Stimulated activated CD4-positive, alpha-beta T cell treated with anti-CD3 and anti-CD28 coated beads, Interleukin-15, amount 100 ng/mL, for 1 hour (primary cell): ENCODE results near the gene MISP.
"Not testable (repeated sequence)": the region's sequence is repeated elsewhere in the genome, so short reads cannot be mapped to it uniquely, and the experiment has no call there.

Experiments used
- DNase-seq, 2 donors: peaks; one replicate each; pipeline ENCODE4 v3.0.0-alpha.2; 2020; ENCODE audit warnings: low read depth in 1 of 2, low spot score in 1 of 2

The MISP gene

GRCh38 chr19:723247-723646 lies 27.7 kb upstream of the MISP start:
- DNase-seq = no peak

GRCh38 chr19:723714-724113 lies 27.2 kb upstream of the MISP start:
- DNase-seq = no peak

GRCh38 chr19:725461-726089 lies 25.3 kb upstream of the MISP start:
- no peak for DNase-seq

DNA sequence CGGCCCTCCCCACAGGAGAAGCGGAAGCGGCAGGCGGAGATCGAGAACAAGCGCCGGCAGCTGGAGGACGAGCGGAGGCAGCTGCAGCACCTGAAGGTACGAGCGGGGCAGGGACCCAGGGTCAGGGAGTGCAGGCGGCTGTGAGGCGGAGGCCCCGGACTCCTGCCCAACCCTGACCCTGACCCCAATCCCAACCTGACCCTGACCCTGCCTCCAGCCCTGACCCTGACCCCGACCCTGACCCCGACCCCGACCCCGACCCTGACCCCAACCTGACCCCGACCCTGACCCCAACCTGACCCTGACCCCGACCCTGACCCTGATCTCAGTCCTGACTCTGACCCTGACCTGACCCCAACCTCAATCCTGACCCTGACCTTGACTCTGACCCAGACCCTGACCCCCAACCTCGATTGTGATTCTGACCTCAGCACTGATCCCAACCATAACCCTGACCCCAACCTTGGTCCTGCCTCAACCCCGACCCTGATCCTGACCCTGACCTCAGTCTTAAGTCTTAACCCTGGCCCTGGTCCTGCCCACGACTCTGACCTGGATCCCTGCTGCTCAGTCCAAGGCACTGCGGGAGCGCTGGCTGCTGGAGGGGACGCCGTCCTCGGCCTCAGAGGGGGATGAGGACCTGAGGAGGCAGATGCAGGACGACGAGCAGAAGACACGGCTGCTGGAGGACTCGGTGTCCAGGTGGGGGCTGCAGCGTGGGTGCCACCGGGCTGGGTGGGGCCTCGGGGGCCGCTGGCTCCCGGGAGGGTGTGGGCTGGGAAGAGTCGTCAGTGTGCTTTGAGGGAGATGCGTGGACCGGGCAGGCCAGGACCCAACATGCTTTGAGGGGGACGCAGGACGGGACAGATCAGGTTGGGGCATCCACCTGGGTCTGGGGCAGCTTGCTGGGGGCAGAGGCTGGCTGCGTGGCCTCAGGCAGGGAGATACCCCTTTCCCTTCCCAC lies 23.6 kb upstream of the MISP start:
- DNase-seq = no peak

DNA sequence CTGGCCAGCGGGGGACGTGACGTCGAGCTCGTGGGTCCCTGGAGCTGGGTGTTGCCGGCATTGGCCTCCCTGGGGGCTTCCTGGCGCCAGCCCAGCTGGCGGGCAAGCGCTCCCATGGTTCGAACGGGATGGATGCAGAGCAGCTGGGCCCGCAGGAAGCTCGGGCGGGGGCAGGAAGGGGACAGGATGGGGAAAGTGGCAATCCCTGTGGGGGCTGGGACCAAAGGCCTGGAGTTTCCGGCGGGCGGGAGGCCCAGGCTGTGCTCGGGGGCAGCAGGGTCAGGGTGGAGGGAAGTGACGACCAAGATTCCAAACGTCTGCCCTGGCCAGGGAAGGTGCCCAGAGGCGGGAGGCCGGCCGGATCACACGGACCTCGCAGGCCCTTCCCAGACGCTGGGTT lies 22.9 kb upstream of the MISP start:
- DNase-seq = no peak

DNA sequence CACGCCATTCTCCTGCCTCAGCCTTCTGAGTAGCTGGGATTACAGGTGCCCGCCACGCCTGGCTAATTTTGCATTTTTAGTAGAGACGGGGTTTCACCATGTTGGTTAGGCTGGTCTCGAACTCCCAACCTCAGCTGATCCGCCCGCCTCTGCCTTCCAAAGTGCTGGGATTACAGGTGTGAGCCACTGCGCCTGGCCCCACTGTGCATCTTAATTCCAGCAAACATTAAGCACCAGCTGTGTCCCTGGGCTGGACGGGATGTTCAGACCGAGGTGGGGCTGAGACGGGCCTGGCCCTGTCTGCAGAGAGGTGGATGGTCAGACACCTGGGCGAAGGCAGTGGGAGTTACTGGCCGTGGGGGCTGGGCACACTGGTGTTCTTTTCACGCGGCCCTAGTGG lies 21.3 kb upstream of the MISP start:
- not testable (repeated sequence) for DNase-seq

DNA sequence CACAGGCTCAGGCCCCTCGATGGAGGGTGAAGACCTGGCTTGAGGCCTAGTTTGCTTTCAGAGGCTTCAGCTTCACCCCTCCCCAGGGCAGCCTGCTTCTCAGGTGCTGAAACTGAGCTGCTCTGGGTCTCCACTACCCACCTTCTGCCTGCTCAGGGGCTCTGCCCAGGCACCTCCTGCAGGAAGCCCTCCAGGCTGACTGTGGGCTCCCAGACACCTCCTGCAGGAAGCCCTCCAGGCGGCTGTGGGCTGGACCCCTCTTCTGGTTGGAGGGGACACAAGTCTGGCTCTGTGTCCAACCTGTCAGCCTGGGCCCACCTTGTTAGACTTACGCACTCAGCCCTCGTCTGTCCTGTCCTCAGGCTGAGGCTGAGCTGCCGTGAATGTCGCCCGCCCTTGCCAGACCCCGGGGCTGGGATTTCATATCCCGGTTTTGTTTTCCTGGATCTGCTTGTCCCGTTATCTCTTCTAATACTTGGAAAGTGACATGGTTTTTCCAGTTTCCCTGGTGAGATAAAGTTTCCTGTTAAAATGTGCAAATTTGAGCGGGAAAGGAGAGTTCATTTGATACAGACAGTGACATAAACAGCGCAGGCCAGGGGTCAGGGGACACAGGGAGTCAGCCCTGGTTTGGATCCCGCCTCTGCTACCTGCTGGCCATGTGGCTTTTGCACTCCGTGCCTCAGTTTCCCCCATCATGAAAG lies 20.8 kb upstream of the MISP start:
- no peak for DNase-seq

GRCh38 chr19:731000-731399 lies 19.9 kb upstream of the MISP start:
- DNase-seq = no peak

- no peak for DNase-seq
These were observed 18.5 kb upstream of the MISP start for GRCh38 chr19:732148-733069.

DNA sequence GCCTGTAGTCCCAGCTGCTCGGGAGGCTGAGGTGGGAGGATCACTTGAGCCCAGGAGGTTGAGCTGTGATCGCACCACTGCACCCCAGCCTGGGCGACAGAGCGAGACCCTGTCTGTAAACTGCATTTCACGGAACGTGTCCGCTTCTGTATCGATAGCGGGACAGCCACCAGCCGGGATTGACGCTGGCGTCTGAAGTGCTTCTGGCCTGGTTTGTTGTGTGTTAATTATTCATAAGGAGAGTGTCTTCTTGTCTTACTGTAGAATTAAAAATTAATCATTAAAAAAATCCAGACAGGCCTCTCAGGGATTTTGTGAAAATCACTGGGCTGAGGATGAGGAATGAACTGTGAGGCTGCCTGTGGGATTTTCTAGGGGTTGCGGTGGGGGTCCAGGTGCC lies 16.2 kb upstream of the MISP start:
- no peak for DNase-seq

- no peak for DNase-seq
These were observed 14.8 kb upstream of the MISP start for GRCh38 chr19:736125-736524.

- DNase-seq = peak; percentile 34 to 44
These were observed 13.3 kb upstream of the MISP start for GRCh38 chr19:737591-738093.

GRCh38 chr19:738509-739128 lies 12.3 kb upstream of the MISP start:
- DNase-seq = no peak

- DNase-seq = no peak
These were observed 10.8 kb upstream of the MISP start for GRCh38 chr19:739998-740715.

DNA sequence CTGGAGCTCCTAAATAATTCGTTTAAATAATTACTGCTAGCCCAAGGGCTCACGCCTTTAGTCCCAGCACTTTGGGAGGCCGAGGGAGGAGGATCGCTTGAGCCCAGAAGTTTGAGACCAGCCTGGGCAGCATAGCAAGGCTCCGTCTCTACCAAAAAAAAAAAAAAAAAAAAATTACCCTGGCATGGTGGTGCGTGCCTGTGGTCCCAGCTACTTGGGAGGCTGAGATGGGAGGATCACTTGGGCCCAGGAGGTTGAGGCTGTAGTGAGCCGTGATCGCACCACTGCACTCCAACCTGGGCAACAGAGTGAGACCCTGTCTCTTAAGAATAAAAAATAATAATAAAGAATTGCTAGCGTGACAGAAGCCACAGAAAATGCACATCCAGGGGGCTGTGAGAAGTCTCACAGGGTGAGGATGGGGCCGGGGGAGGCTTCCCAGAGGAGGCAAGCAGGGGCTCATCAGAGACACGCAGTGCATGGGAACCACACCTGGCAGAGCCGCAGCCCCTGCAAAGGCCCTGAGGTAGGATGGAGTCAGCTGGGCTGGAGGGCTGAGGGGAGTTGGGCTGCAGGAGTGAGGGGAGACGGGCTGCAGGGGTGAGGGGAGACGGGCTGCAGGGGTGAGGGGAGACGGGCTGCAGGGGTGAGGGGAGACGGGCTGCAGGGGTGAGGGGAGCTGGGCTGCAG lies 10.0 kb upstream of the MISP start:
- not testable (repeated sequence) for DNase-seq

DNA sequence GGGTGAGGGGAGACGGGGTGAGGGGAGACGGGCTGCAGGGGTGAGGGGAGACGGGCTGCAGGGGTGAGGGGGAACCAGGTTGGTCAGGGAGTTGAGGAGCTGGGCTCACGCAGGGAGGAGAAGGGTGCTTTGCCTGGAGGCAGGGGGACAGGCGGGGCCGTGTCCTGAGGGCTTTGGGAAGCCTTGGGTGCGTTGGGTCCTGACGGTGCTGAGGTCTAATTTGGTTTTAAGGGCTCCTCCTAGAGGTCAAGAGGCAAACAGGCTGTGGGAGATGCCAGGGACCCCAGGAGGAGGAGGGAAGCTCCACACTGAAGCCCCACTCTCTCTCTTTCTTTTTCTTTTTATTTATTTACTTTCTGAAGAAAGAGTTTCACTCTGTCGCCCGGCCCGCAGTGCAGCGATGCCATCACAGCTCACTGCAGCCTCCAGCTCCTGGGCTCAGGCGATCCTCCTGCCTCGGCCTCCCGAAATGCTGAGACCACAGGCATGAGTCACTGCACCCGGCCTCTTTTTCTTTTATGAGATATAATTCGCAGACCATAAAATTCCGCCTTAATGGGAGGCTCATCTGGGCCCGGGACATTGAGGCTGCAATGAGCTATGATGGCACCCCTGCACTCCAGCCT lies 9.3 kb upstream of the MISP start:
- DNase-seq = no peak

GRCh38 chr19:742540-743075 lies 8.3 kb upstream of the MISP start:
- no peak for DNase-seq

DNA sequence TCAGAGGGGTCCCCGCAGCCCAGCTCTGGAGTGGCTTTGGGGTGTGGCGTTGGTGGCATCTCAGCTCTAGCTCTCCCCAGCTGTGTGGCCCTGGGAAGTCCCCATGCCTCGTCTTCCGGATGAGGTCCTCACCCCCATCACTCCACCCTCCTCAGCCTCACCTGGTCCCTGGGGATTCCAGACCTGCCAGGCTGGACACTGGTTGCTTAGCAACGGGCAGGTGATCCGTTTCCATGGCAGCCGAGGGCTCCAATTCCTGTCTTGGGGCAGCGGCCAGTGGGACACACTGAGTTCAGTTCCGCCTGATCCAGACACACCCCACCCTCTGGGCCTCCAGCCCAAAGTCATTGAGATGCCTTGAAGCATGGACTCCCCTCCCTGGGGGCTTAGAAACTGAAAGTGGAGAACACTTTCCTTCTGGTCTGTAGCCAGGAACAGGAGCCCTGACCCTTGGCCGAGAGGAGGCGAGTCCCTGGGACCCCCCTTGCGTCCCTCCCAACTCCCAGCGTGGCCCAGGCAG lies 7.7 kb upstream of the MISP start:
- DNase-seq = no peak
